GM12872 (cell line): ENCODE measurements around the gene NEK5.

Source experiments
- CTCF ChIP-seq: IDR thresholded peaks from 3 replicates; pipeline ENCODE4 v1.5.1; 2011; ENCODE audit warnings: low read depth, mild to moderate bottlenecking, low read length, moderate library complexity; ENCODE audit not compliant: insufficient read depth

NEK5 gene

GRCh38 chr13:52043675-52044074, 85.2 kb downstream of the NEK5 start:
- no peak for TF ChIP-seq CTCF

- no peak for TF ChIP-seq CTCF
Observed at GRCh38 chr13:52036037-52036436, 92.8 kb downstream of the NEK5 start.

DNA sequence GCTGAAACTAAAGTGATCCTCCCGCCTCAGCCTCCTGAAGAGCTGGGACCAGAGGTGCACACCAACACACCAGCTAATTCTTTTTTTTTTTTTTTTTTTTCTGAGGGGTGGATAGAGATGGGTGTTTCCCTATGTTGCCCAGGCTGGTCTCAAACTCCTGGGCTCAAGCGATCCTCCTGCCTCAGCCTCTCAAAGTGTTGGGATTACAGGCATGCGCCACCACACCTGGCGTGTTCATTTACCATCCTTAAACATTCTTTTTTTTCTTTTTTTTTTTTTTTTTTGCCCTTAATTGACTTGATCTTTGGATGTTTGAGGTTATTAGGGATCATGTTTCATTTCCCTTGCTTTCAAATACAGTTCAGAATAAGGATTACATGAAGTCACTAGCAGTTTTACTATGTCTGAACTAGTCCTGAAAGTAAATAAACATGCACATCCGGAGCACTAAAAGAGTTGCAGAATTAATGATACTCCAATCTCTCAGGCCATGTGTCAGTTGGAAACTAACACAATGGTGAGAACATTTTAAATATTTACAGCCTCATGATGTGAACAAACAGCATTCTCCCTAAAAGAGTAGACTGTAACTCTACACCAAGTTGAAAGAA, 94.2 kb downstream of the NEK5 start:
- no peak for TF ChIP-seq CTCF

DNA sequence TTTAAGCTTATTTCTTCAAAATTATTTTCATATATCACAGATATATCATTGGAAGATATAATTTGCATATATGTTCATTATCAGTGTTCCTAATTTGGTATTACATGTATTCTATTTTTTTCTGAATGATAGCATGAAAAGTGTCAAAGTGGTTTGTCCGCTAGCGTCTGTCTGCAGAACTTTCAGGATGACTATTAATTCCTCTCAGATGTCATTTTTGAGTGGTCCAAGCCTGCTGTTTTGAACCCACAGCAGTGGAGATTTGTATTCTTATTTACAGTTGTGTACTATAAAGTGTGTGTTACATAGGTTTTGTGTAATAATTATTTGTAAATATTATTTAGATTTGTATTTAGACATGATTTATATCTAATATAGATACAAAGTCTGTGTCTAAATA, 95.8 kb downstream of the NEK5 start:
- no peak for TF ChIP-seq CTCF

DNA sequence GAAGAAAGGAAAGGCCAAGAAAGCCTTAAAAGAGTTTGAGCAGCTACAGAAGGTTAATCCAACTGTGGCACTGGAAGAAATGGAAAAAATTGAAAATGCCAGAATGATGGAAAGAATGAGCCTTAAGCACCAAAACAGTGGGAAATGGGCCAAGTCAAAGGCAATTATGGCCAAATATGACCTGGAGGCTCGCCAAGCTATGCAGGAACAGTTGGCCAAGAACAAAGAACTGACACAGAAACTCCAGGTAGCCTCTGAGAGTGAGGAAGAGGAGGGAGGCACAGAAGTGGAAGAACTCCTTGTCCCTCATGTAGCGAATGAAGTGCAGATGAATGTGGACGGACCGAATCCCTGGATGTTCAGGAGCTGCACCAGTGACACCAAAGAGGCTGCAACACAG, 99.3 kb downstream of the NEK5 start:
- TF ChIP-seq CTCF = no peak

- no peak for TF ChIP-seq CTCF
Observed at GRCh38 chr13:52027832-52028231, 101.0 kb downstream of the NEK5 start.

GRCh38 chr13:52026246-52026626, 102.6 kb downstream of the NEK5 start:
- no peak for TF ChIP-seq CTCF
